SU-DHL-6 (cell line): ENCODE results near the gene GAB2.
"Not testable (repeated sequence)": the region's sequence is repeated elsewhere in the genome, so short reads cannot be mapped to it uniquely, and the experiment has no call there.

Source experiments
- EZH2phosphoT487 ChIP-seq: fragments of 200-600 bp; sonication (generic), shearing (Covaris generic); conservative IDR thresholded peaks from 2 replicates; pipeline ENCODE4 v1.6.1; 2018; ENCODE audit warnings: mild to moderate bottlenecking, antibody characterized with exemption, low read length, moderate library complexity, mixed read lengths
- TF ChIP-seq, protein P1 (sequence below): fragments of 200-600 bp; sonication (generic); IDR thresholded peaks from one replicate; pipeline ENCODE4 v1.5.1; 2017; ENCODE audit warnings: antibody characterized with exemption, mild to moderate bottlenecking, low read length, moderate library complexity; ENCODE audit not compliant: insufficient read depth, poor library complexity, severe bottlenecking

DNA sequence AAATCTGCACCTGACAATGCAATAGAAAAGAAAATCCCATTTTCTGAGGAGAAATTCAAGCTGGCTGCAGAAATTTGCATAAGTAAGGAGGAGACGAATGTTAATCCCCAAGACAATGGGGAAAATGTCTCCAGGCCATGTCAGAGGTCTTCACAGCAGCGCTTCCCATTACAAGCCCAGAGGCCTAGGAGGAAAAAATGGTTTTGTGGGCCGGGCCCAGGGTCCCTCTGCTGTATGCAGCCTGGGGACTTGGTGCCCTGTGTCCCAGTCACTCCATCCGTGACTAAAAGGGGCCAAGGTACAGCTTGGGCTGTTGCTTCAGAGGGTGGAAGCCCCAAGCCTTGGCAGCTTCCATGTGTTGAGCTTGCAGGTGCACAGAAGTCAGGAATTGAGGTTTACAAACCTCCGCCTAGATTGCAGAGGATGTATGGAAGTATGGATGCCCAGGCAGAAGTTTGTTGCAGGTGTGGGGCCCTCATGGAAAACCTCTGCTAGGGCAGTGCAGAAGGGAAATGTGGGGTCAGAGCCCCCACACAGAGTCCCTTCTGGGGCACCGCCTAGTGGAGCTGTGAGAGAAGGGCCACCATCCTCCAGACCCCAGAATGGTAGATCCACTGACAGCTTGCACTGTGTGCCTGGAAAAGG lies 144.9 kb downstream of the GAB2 start:
- TF ChIP-seq, protein P1, sequence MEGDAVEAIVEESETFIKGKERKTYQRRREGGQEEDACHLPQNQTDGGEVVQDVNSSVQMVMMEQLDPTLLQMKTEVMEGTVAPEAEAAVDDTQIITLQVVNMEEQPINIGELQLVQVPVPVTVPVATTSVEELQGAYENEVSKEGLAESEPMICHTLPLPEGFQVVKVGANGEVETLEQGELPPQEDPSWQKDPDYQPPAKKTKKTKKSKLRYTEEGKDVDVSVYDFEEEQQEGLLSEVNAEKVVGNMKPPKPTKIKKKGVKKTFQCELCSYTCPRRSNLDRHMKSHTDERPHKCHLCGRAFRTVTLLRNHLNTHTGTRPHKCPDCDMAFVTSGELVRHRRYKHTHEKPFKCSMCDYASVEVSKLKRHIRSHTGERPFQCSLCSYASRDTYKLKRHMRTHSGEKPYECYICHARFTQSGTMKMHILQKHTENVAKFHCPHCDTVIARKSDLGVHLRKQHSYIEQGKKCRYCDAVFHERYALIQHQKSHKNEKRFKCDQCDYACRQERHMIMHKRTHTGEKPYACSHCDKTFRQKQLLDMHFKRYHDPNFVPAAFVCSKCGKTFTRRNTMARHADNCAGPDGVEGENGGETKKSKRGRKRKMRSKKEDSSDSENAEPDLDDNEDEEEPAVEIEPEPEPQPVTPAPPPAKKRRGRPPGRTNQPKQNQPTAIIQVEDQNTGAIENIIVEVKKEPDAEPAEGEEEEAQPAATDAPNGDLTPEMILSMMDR: not testable (repeated sequence)
- TF ChIP-seq EZH2phosphoT487: not testable (repeated sequence)
